ENCODE measurements around the gene PARP3. TPM values are rescaled to one million over a fixed set of nuclear protein-coding genes. Genes with fewer than 3 reads are reported as not detected.

The PARP3 gene
- total RNA-seq, 6 experiments from 2014 or later: 13.7 to 20.1 (median 17.1) TPM

GRCh38 chr3:51904034-51904823, 37.9 kb upstream of the PARP3 start:
- H3K36me3 Mint-ChIP-seq (ENCODE audit: low read depth): peaks cover 20% of the 10 kb centered on the region
- no peak overlapping the region for H3K4me3 Mint-ChIP-seq
- DNase-seq: no peak
- H3K9me3 Mint-ChIP-seq: peaks cover 30% of the 10 kb centered on the region
- TF ChIP-seq, protein P1, sequence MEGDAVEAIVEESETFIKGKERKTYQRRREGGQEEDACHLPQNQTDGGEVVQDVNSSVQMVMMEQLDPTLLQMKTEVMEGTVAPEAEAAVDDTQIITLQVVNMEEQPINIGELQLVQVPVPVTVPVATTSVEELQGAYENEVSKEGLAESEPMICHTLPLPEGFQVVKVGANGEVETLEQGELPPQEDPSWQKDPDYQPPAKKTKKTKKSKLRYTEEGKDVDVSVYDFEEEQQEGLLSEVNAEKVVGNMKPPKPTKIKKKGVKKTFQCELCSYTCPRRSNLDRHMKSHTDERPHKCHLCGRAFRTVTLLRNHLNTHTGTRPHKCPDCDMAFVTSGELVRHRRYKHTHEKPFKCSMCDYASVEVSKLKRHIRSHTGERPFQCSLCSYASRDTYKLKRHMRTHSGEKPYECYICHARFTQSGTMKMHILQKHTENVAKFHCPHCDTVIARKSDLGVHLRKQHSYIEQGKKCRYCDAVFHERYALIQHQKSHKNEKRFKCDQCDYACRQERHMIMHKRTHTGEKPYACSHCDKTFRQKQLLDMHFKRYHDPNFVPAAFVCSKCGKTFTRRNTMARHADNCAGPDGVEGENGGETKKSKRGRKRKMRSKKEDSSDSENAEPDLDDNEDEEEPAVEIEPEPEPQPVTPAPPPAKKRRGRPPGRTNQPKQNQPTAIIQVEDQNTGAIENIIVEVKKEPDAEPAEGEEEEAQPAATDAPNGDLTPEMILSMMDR (IDR thresholded peaks at IDR 0.05): no peak
- H3K27me3 Mint-ChIP-seq (ENCODE audit: insufficient read depth): peaks cover 10% of the 10 kb centered on the region
- H3K4me1 Mint-ChIP-seq (ENCODE audit: low read depth): peaks cover 6% of the 10 kb centered on the region; the same call in 1 of the 2 replicates
- H3K27ac Mint-ChIP-seq: no peak overlapping the region

DNA sequence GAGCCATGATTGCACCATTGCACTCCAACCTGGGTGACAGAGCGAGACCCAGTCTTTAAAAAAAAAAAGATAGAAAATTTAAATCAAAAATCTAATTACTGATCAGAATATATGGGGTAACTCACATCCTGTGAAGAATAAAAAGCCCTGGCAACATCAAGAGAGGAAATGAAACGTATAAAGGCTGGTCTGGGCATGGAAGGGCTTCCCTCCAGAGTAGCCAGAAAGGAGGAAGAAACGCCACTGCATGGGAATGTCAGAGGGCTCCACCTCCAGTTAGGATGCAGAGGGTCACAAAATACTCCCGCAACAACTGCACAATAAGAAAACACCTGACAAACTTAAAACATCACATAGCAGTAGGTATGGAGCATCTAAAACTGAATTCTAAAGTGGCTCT, 34.1 kb upstream of the PARP3 start:
- Mint-ChIP-seq H3K4me3 (no peak overlapping the region), H3K27me3 (ENCODE audit: insufficient read depth) (peaks cover 10% of the 10 kb centered on the region), H3K36me3 (ENCODE audit: low read depth) (peaks cover 21% of the 10 kb centered on the region), H3K9me3 (peaks cover 32% of the 10 kb centered on the region), H3K27ac (no peak overlapping the region), H3K4me1 (ENCODE audit: low read depth) (no peaks in the 10 kb centered on the region)
- TF ChIP-seq, protein P1 (IDR thresholded peaks at IDR 0.05): no peak
- DNase-seq: no peak

- no peak for DNase-seq
- Mint-ChIP-seq H3K27me3 (ENCODE audit: insufficient read depth) (peaks cover 6% of the 10 kb centered on the region), H3K4me3 (no peak overlapping the region), H3K27ac (no peak overlapping the region), H3K4me1 (ENCODE audit: low read depth) (no peaks in the 10 kb centered on the region), H3K36me3 (ENCODE audit: low read depth) (no peaks in the 10 kb centered on the region), H3K9me3 (no peaks in the 10 kb centered on the region)
- TF ChIP-seq, protein P1 (IDR thresholded peaks at IDR 0.05): no peak
These were observed 25.7 kb upstream of the PARP3 start for GRCh38 chr3:51916418-51916817.

GRCh38 chr3:51921081-51921578, 21.0 kb upstream of the PARP3 start:
- Mint-ChIP-seq H3K36me3 (ENCODE audit: low read depth) (no peaks in the 10 kb centered on the region), H3K9me3 (no peaks in the 10 kb centered on the region), H3K27me3 (ENCODE audit: insufficient read depth) (peaks cover 5% of the 10 kb centered on the region), H3K27ac (no peak overlapping the region), H3K4me1 (ENCODE audit: low read depth) (no peaks in the 10 kb centered on the region), H3K4me3 (no peak overlapping the region)
- TF ChIP-seq, protein P1 (IDR thresholded peaks at IDR 0.05): no peak
- no peak for DNase-seq

DNA sequence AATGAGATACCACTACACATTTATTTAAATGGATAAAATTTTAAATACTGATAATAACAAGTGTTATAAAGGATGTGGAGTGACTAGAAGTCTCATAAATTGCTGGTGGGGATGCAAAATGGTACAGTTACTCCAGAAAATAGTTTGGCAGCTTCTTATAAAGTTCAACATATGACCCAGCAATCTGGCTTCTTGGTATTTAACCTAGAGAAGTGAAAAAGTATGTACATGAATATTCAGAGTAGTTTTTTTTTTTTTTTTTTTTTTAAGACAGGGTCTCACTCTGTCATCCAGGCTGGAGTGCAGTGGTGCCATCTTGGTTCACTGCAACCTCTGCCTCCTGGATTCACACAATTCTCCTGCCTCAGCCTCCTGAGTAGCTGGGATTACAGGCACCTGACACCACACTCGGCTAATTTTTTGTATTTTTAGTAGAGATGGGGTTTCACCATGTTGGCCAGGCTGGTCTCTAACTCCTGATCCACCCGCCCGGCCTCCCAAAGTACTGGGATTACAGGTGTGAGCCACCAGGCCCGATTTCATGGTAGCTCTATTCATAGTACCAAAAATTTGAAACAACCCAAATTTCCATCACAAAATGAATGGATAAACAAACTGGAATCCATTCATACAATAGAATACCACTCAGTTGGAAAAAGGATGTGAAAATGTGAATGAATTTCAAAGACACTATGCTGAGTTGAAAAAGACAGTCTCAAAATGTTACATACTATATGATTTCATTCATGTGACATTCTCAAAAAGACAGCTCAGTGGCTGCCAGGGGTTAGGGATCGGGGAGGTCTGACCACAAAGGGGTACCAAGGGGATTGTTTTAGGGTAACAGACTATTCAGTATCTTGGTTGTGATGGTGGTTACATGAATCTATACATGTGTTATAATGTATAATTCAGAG, 14.8 kb upstream of the PARP3 start:
- Mint-ChIP-seq H3K4me1 (ENCODE audit: low read depth) (no peaks in the 10 kb centered on the region), H3K27ac (no peak overlapping the region), H3K9me3 (no peaks in the 10 kb centered on the region), H3K36me3 (ENCODE audit: low read depth) (peaks cover 11% of the 10 kb centered on the region; the same call in 1 of the 2 replicates), H3K4me3 (no peak overlapping the region), H3K27me3 (ENCODE audit: insufficient read depth) (peaks cover 2% of the 10 kb centered on the region; the same call in 1 of the 2 replicates)
- no peak for DNase-seq
- TF ChIP-seq, protein P1 (IDR thresholded peaks at IDR 0.05): no peak
